ENCODE data around the gene GDPD4. TPM values are rescaled to one million over a fixed set of nuclear protein-coding genes. Genes with fewer than 3 reads are reported as not detected.
A peak's percentile ranks its signal among the peaks of the same experiment; 100 is the strongest.

GDPD4 gene
- total RNA-seq, 3 donors from 2014 or later: 0.43 TPM; not detected in 2

GRCh38 chr11:77203901-77204753 lies 97.4 kb downstream of the GDPD4 start:
- intact Hi-C loops (cut with DNase I, micrococcal nuclease): no loop called here
- no peak for DNase-seq
- Histone ChIP-seq H3K9me3 (no peaks in the 10 kb centered on the region), H3K4me3 (no peak overlapping the region), H3K36me3 (ENCODE audit: low read depth) (no peaks in the 10 kb centered on the region), H3K4me1 (ENCODE audit: low read depth) (no peaks in the 10 kb centered on the region)
- ATAC-seq: no peak
- TF ChIP-seq CTCF (IDR thresholded peaks at IDR 0.05): no peak

GRCh38 chr11:77202941-77203900 lies 98.3 kb downstream of the GDPD4 start:
- H3K9me3 ChIP-seq: no peaks in the 10 kb centered on the region
- H3K4me3 ChIP-seq: no peak overlapping the region
- H3K36me3 ChIP-seq (ENCODE audit: low read depth): no peaks in the 10 kb centered on the region
- intact Hi-C loops (cut with DNase I, micrococcal nuclease): no loop called here
- ATAC-seq: no peak
- H3K4me1 ChIP-seq (ENCODE audit: low read depth): no peaks in the 10 kb centered on the region
- no peak for TF ChIP-seq CTCF (IDR thresholded peaks at IDR 0.05)
- peak in 1 of 3 donors; percentile 39 for DNase-seq

- DNase-seq (peak in 1 of 3 donors; percentile 36), ATAC-seq (no peak)
- no peak overlapping the region for H3K4me3 ChIP-seq
- no peaks in the 10 kb centered on the region for H3K4me1 ChIP-seq (ENCODE audit: low read depth)
- TF ChIP-seq CTCF (IDR thresholded peaks at IDR 0.05): no peak
- H3K9me3 ChIP-seq: no peaks in the 10 kb centered on the region
- H3K36me3 ChIP-seq (ENCODE audit: low read depth): no peaks in the 10 kb centered on the region
- intact Hi-C loops (cut with DNase I, micrococcal nuclease): no loop called here
Observed at GRCh38 chr11:77201991-77202841, 99.3 kb downstream of the GDPD4 start.

- DNase-seq (peak in 1 of 3 donors; percentile 33), ATAC-seq (no peak)
- H3K9me3 ChIP-seq: no peaks in the 10 kb centered on the region
- TF ChIP-seq CTCF (IDR thresholded peaks at IDR 0.05): no peak
- no peaks in the 10 kb centered on the region for H3K4me1 ChIP-seq (ENCODE audit: low read depth)
- no peak overlapping the region for H3K4me3 ChIP-seq
- no peaks in the 10 kb centered on the region for H3K36me3 ChIP-seq (ENCODE audit: low read depth)
- intact Hi-C loops (cut with DNase I, micrococcal nuclease): no loop called here
Observed at GRCh38 chr11:77201370-77201769, 100.1 kb downstream of the GDPD4 start.

Measured in mucosa of descending colon (tissue), 3 donors.